Measurements from ENCODE around the gene ALLC.

- TF ChIP-seq POLR2A (IDR thresholded peaks at IDR 0.05; ENCODE audit: low read depth, low read length) (no peak), POLR2AphosphoS5 (IDR thresholded peaks at IDR 0.05; ENCODE audit: low read depth, low read length) (no peak)
These were observed 31.0 kb upstream of the ALLC start for GRCh38 chr2:3626812-3627499.
